Epithelial cell of esophagus (primary cell): Measurements from ENCODE around the gene DSCAML1.

Experiments
- DNase-seq: peaks from one replicate; pipeline ENCODE4 v3.0.0; 2010; ENCODE audit warnings: low read depth
- H3K4me3 ChIP-seq: 2 replicates; pipeline ENCODE4 v1.5.1; 2011; ENCODE audit warnings: mild to moderate bottlenecking, low read length, control low read depth
- TF ChIP-seq, protein P1 (sequence below): IDR thresholded peaks from 2 replicates; pipeline ENCODE4 v1.5.1; 2011; ENCODE audit warnings: low read depth, mild to moderate bottlenecking, low read length, control low read depth, inconsistent platforms; ENCODE audit not compliant: insufficient read depth; ENCODE audit errors: missing control alignments

The DSCAML1 gene

DNA sequence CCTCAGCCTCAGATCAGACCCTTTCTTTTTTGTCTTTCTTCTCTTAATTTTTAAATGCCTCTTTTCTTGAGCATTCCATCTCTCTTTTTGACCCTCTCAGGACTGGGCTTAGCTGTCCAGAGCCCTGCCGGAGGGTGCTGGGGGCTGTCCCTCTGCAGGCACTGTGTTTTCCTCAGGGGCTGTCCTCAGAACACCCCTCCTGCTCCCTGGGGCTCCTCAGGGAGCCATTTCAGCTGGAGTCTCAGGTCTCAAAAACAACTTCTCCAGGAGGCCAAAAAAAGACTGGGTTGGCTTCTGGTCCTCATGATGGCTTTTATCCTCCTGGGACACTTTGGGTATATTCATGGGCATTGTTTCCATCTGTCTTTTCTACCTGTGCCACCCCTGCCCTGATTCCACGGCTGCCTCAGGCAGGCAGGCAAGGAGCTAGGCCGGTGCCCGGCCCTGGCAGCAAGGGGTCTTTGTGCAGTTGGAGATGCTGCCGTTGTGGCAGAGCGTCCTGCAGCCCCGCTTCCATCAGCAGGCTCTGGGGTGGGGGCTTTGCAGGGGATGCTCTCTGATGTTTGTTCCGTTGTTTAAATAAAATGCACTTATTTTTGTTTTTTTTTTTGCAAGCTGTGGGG, 384.3 kb downstream of the DSCAML1 start:
- TF ChIP-seq, protein P1, sequence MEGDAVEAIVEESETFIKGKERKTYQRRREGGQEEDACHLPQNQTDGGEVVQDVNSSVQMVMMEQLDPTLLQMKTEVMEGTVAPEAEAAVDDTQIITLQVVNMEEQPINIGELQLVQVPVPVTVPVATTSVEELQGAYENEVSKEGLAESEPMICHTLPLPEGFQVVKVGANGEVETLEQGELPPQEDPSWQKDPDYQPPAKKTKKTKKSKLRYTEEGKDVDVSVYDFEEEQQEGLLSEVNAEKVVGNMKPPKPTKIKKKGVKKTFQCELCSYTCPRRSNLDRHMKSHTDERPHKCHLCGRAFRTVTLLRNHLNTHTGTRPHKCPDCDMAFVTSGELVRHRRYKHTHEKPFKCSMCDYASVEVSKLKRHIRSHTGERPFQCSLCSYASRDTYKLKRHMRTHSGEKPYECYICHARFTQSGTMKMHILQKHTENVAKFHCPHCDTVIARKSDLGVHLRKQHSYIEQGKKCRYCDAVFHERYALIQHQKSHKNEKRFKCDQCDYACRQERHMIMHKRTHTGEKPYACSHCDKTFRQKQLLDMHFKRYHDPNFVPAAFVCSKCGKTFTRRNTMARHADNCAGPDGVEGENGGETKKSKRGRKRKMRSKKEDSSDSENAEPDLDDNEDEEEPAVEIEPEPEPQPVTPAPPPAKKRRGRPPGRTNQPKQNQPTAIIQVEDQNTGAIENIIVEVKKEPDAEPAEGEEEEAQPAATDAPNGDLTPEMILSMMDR, result no peak
- no peak for DNase-seq
- H3K4me3 ChIP-seq, result no peak overlapping the region

DNA sequence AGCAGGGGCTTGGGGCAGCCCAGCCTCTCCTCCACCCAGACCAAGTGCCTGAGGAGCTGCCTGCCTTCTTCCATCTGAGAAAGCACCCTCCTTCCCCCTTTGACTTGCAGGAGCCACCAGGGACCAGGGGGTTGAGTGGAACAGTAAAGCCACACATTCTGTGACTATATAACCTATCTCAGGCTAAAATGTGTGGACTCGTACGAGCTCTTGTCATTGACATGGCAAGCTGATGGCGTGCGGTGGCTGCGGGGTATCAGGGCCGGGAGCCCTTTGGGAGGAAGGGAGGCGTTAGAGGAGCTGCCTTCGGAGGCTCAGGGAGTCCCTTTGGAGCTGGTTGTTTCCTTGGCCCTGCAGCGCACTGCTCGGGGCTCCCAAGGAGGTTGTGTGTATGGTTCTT, 384.8 kb downstream of the DSCAML1 start:
- TF ChIP-seq, protein P1, result no peak
- DNase-seq, result no peak
- H3K4me3 ChIP-seq, result no peak overlapping the region

DNA sequence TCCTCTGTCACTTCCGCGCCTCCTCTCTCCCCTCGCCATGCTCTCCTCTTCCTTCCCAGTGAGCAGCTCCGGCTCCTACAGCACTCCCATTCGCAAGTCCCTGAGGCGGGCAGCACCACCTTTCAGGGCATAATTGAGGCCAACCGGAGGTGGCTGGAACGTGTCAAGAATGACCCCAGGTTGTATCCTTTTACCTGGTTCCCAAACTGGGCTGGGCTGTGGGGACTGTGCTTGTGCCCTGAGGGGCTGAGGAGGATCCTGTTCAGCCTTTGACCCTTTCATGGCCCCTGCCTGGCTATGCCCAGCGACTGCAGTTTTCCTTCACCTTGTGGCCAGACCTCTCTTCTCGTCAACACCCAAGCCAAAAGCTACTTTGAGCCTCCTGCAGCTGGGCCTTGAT, 385.3 kb downstream of the DSCAML1 start:
- no peak overlapping the region for H3K4me3 ChIP-seq
- DNase-seq, result no peak
- TF ChIP-seq, protein P1, result no peak

DNA sequence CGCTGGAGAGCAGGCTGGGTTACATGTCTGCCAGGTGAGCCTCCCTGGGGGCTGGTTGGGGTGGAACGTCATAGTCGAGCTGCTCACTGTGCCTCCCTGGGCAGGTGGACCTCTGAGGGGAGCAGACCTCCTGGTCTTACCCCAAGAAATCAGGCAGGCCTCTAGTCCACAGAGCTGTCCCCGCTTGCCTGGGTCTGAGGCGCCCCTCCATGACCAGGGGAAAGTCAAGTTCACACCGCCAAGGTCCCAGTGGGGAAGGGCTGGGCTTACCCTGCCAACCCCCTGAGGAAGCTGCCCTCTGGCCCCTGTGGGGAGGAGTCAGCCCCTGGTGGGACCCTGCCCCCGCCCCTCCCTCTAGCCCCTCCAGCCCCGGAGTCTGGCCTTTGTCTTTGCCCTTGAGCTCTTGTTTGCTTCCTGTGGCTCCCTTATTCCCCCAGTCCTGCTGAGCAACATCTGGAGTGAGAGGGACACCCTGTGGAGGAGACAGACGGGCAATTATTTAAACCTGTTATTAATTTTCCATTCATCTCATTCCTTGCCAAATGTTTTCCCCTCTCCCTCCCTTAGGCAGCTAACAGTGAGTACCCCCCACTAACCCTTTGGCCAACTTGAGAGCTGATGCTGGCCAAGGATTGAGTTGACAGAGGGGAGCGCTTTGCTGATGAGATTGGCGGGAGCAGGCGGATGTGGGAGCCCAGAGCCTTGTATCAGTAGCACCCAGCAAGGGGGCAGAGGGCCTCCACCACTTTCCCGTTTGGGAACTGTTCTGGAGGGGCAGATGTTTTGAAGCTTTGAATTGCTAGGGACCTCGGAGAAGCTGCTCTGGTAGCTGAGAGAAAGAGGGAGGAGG, 385.9 kb downstream of the DSCAML1 start:
- H3K4me3 ChIP-seq, result no peak overlapping the region
- TF ChIP-seq, protein P1, result no peak
- DNase-seq, result no peak

DNA sequence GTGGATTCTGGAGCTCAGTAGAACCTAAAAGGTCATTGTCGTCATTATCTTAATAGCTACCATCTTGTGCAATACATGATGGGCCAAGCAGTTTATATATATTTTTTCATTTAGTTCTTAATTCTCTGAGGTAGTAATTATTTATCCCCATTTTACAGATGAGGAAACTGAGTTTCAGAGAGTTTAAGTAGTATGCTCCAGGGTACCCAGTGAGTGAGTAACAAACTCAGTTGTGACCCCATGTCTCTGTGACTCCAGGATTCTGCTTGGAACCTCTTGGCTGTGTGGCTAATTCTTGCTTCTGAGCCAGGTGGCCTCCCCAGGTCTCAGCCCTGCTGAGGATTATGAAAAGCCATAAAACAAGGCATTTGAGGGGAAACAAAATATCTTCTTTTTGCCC, 386.8 kb downstream of the DSCAML1 start:
- TF ChIP-seq, protein P1, result no peak
- H3K4me3 ChIP-seq, result no peak overlapping the region
- no peak for DNase-seq

DNA sequence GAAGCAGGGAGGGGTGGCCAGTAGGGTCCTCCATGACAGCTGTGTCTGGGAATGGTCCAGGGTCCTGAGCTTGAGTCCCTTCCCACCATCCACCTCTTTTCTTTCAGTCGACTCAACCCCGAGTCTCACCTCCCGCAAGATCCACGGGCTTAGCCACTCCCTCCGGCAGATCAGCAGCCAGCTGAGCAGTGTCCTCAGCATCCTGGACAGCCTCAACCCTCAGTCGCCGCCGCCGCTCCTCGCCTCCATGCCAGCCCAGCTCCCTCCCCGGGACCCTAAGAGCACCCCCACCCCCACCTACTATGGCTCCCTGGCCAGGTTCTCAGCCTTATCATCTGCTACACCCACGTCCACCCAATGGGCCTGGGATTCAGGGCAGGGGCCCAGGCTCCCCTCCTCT, 387.5 kb downstream of the DSCAML1 start:
- H3K4me3 ChIP-seq, result no peak overlapping the region
- no peak for DNase-seq
- TF ChIP-seq, protein P1, result no peak
